Right renal cortex interstitium (tissue), 3 donors: ENCODE results near the gene KRTAP10-4. TPM values are rescaled to one million over a fixed set of nuclear protein-coding genes. Genes with fewer than 3 reads are reported as not detected.
"Not testable (repeated sequence)": the region's sequence is repeated elsewhere in the genome, so short reads cannot be mapped to it uniquely, and the experiment has no call there.

Experiments
- DNase-seq, 3 donors: peaks; one replicate each; pipeline ENCODE4 v3.0.0-alpha.2; 2013; ENCODE audit warnings: low read depth in 3 of 3, low spot score in 2 of 3
- polyA plus RNA-seq, 3 donors: library from polyadenylated mRNA; unstranded; fragments of 120-200 nt; gene quantifications; one replicate each; pipeline ENCODE4 v1.2.1, GENCODE V29; 2013; ENCODE audit not compliant: insufficient read length in 3 of 3

Gene KRTAP10-4, protein sequence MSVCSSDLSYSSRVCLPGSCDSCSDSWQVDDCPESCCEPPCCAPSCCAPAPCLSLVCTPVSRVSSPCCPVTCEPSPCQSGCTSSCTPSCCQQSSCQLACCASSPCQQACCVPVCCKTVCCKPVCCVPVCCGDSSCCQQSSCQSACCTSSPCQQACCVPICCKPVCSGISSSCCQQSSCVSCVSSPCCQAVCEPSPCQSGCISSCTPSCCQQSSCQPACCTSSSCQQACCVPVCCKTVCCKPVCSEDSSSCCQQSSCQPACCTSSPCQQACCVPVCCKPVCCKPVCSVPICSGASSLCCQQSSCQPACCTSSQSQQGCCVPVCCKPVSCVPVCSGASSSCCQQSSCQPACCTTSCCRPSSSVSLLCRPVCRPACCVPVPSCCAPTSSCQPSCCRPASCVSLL
- not detected for polyA plus RNA-seq

GRCh38 chr21:44573630-44574456, at the start of gene KRTAP10-4:
Gene KRTAP10-4 (plus strand): TSS chr21:44573729. CDS start chr21:44573759, 30 bp downstream.
- DNase-seq = not testable (repeated sequence)

DNA sequence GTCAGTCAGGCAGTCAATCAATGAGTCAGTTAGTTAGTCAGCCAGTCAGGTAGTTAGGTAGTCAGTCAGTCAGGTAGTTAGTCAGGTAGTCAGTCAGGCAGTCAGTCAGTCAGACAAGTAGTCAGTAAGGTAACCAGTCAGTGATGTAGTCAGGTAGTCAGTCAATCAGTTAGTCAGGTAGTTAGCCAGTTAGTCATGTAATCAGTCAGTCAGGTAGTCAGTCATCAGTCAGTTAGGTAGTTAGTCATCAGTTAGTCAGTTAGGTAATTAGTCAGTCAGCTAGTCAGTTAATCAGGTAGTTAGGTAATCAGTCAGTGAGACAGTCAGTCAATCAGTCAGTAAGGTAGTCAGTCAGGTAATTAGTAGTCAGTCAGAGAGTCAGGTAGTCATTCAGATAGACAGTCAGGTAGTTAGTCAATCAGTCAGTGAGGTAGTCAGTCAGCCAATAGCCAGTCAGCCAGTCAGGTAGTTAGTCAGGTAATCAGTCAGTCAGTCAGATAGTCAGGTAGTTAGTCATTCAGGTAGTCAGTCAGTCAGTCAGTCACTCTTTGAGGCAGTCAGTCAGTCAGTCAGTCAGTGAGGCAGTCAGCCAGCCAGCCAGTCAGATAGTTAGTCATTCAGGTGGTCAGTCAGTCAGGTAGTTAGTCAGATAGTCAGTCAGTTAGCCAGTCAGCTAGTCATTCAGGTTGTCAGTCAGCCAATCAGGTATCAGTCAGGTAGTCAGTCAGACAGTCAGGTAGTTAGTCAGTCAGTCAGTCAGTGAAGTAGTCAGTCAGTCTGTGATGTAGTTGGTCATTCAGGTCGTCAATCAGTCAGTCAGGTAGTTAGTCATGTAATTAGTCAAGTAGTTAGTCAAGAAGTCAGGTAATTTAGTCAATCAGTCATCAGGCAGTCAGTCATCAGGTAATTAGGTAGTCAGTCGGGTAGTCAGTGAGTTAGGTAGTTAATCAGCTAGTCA, 48.8 kb upstream of the KRTAP10-4 start:
- DNase-seq = no peak

- DNase-seq = no peak
Observed at GRCh38 chr21:44525391-44526095, 48.0 kb upstream of the KRTAP10-4 start.

DNA sequence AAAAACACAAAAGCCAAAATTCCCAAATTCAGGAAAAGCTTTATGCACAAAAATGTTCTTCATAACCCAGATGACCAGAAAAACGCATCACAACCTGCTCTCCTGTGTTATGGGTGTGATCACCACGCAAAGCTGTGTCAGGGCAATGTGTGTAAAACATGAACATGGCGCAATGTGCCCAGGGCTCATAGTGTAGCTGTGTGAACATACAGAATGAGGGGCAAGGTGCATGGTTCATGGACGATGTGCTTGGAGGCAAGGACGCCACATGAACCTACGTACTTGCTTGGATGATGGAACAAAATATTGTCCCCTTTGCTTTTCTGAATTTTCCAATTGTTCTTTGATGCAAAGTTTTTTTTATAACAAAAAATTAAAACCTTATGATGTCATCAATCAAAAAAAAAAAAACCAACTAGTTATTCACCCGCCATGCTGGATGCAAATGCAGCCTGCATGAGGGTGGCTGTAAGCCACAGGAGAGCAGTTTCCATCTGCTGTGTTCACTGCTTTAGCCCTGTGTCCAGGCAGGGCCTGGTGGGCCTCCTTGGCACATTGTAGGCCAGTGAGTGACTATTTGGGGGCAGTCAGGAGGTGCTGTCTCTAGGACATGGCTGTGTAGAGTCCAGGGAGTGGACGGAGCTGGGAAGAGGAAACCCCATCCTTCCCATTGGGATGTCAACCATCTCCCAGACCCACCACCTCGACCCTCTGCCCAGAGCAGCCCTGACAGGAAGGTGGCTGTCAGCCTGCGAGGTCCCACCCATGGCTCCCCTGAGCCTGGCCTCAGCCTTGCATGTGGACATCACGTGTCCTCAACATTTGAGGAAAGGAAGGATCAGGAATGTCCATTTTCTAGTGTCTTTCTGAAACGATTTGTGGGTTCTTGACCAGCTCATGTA, 47.2 kb upstream of the KRTAP10-4 start:
- no peak for DNase-seq

- DNase-seq = no peak
Observed at GRCh38 chr21:44527156-44527982, 46.2 kb upstream of the KRTAP10-4 start.

DNA sequence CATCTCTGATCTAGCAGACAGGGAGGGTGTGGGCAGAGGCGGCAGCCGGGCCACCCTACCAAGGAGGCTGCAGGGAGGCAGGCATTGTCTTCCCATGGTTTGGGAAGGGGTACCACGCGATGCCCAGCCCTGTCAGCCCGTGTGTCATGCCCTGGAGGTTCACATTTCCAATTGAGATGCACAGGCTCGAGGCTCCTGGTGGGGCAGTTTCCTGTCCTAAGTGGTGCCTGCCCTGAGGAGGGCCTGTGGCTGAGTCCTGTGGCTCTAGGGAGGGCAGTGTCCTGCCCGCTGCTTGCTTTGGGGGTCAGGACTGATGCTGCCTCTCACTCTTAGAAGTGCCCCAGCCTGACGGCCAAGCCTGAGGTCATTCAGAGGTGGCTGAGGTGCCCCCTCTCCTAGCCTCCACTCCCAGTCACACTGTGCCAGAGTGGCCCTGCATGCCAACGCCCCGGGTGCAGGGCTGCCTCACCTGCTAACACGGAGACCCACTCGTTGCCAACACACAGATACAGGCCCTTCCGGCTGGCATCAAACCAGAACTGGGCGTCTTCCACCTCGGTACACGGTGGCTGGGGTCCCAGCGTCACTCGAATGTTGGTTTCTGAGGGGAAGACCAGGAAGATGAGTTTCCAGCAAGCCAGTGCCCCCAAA, 45.4 kb upstream of the KRTAP10-4 start:
- DNase-seq = no peak

GRCh38 chr21:44528634-44528995, 44.9 kb upstream of the KRTAP10-4 start:
- no peak for DNase-seq

DNA sequence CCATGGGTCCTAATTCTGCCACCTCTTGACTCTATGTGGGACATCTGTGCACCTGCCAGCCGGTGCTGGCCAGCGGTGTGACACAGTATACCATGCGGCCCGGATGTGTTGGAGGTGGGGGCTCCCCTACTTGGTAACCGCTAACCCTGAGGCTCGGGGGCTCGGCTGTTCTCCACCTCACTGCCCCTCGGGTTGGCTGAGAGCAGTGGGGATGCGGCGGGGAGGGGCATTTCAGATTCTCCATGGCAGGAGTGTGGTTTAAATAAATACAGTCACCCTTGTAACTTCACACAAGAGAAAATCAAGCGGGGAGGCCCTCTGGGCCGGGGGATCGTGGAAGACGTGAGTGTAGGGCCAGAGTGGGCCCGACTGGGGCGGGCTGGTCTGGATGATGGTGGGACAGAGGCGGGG, 44.5 kb upstream of the KRTAP10-4 start:
- no peak for DNase-seq

DNA sequence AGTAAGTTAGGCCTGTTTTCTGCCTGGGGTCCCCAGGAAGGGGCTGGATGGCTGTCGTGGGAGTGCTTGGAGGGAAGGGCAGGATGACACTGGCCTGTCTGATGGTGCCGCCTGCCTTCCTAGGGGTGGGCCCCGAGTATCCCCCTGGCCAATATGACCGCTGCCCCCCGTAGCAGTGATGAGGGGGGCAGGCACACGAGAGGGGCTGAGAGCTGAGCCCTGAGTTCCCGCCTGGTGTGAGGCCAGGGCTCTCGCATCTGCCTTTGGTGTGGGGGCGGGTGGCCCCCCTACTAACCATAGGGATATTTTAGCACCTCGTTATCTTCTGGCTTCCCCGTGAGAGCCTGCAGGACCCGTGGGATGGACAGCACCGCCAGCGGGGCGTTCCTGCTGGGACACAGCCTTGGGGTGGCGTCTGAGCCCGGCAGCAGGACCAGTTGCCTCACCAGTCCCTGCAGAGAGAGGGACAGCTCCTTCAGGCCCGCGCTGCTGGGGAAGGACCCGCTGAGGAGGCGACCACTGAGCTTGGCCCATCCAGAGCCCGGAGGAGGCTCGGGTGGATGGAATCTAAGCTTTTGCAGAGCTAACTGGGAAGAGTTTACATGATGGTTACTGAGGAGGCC, 43.9 kb upstream of the KRTAP10-4 start:
- DNase-seq = no peak

DNA sequence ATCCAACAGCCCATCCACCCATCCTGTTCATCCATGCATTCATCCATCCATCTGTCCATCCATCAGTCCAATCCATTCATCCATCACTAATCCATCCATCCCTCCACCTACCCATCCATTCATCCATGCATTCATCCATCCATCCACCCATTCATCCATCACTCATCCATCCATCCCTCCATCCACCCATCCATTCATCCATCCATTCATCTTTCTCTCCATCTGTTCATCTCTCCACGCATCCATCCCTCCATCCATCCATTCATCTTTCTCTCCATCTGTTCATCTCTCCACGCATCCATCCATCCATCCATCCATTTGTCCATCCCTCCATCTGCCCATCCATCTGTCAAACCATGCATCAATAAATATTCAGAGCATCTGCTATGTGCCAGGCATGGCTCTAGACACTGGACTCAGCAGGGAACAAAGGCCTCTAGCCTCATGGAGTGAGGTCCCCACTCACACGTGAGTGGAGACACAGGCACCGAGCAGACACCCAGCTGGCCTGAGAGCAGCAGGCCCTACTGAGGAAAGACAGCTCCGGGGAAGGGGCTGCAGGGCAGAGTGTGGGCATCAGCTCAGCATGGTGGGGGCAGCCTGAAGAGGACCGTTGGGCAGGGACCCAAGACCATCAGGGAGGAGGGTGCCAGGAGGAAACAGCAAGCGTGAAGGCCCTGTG, 43.2 kb upstream of the KRTAP10-4 start:
- no peak for DNase-seq

DNA sequence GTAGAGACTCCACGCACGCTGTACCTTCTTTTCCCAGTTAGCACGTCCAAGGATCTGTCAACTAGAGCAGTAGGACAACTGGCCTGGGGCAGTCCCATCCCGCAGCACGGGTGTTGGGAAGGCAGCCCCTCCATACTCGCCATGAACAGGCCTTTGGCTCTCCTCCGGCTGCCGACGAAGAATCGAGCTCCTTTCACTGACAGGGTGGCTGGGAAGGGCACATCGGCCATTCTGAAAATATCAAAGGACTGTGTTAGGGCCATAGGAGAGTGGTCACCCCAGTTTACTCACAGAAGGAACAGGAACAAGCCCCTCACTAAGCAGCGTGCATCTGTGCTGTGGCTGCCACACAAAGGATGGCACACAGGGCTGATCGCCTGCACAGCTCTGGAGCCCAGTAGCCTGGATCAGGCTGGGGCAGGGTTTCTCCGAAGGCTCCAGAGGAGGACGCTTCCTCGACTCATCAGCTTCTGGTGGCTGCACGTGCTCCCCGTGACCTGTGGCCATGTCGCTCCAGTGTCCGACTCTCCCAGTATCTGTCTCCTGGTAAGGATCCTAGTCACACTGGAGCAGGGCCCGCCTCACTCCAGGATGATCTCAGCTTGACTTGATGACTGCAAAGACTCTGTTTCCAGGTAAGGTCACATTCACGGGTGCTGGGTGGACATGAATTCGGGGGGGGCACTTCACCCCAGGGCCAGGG, 42.5 kb upstream of the KRTAP10-4 start:
- DNase-seq = no peak

DNA sequence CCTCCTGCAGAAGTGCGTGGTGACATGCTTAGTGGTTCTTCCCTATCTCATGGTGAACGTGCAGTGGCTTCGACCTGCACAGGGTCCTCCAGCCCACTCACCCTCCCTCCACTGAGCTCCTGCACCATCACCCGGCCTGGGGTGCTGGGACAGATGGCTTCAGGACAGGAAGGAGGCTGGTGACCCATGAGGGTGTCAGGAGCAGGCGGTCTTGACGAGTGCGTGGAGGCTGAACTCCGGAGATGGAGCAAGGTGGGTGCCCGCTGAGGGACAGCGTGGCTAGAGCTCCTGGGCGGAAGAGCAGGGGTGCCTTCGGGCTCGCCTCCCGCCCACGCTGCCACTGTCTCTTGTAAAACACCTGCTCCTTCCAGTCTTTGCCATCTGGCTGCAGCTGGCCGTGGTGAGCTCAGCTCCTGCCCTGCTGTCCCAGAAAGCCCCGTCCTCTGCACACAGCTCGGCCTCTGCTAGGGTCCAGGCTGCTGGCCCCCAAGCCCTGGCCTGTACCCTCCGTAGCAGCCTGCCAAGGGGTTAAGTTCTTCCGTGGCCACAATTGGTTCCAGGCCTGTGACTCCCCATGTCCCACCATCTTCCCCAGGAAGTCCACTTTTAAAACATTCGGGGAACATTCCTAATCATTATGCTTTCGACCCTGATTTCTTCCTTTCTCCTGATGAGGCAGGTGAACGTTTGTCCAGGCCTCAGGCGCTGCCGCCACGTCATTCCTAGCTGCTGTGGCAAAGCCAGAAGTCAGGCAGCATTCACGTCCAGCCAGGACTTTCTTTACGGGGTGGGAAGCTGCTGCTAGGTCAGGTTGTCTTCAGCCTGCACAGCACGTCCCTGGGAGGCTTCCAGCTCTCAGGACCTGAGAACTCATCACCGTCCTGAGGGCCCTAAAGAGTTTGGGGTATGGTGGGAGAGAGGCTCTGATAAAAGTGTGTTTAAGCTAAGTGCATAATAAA, 41.6 kb upstream of the KRTAP10-4 start:
- DNase-seq = no peak

DNA sequence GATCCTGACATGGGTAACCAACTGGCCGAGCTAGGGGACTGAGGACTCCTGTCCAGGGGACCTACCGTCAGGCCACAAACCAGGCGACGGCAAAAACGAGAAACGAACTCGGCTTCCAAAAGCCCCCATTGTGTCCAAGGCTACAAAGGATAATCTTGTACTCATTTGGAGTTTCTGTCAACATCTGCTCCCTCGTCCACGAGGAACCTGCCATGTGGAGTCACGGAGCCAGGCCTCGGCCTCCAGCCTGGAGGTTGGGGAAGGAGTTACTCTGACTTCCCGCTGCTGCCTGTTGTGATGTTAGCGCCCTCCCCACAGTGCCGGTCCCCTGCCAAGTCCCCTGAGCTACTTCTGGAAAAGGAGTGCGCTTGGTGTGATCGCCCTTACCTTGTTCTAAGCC, 40.8 kb upstream of the KRTAP10-4 start:
- DNase-seq = no peak

DNA sequence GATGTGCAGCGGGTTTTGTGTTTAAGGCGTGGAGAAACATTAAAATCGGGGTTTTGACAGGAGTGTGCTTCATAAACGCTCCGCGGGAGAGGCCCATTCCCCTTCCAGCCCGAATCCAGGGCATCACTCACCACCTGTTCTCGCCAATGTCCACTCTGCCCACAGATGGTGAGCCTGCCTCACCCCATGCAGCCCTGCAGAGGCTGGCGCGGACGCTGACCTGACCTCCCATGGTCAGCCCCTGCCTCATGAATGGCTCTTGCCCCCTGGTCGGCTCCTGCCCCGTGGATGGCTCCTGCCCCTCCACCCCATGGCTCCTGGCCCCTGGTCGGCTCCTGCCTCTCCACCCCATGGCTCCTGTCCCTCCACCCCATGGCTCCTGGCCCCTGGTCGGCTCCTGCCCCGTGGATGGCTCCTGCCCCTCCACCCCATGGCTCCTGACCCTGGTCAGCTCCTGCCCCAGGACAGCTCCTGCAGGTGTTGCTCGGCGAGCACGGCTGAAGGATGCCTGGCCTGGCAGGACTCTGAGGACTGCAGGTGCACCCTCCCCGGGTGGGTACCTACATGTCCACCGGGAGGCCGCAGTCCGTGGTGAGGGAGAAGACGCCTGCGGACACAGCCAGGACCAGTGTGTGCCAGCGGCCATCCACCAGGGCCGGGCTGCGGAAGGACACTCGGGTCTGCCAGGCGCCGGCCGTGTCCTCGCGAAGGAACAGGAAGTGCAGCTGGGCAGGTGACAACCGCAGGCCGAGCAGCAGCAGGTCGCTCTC, 40.2 kb upstream of the KRTAP10-4 start:
- DNase-seq = no peak
